ENCODE results near the gene NOTO.
A peak's percentile ranks its signal among the peaks of the same experiment; 100 is the strongest.
"Not testable (repeated sequence)": the region's sequence is repeated elsewhere in the genome, so short reads cannot be mapped to it uniquely, and the experiment has no call there.

The NOTO gene

GRCh38 chr2:73200281-73200680, 2.1 kb upstream of the NOTO start:
- DNase-seq (ENCODE audit: low spot score) = not testable (repeated sequence)

- DNase-seq (ENCODE audit: low spot score) = peak; percentile 40
Measured at GRCh38 chr2:73203055-73203681, 794 bp downstream of the NOTO start.

GRCh38 chr2:73205611-73206010, 3.2 kb downstream of the NOTO start:
- no peak for DNase-seq (ENCODE audit: low spot score)

- DNase-seq (ENCODE audit: low spot score) = no peak
Measured at GRCh38 chr2:73208258-73208657, 5.9 kb downstream of the NOTO start.

GRCh38 chr2:73210019-73210418, 7.6 kb downstream of the NOTO start:
- DNase-seq (ENCODE audit: low spot score) = no peak

- DNase-seq (ENCODE audit: low spot score) = no peak
Measured at GRCh38 chr2:73210696-73211095, 8.3 kb downstream of the NOTO start.

GRCh38 chr2:73212098-73212447, 9.7 kb downstream of the NOTO start:
- no peak for DNase-seq (ENCODE audit: low spot score)

- peak; percentile 85 for DNase-seq (ENCODE audit: low spot score)
Measured at GRCh38 chr2:73212448-73213176, 10.2 kb downstream of the NOTO start.

- peak; percentile 93 for DNase-seq (ENCODE audit: low spot score)
Measured at GRCh38 chr2:73214120-73215035, 12.0 kb downstream of the NOTO start, which contains the start of gene SMYD5. Gene SMYD5, plus strand, starts transcription at chr2:73214245. Its CDS starts 22 bp downstream, at chr2:73214267.

GRCh38 chr2:73215254-73215653, 12.9 kb downstream of the NOTO start:
- DNase-seq (ENCODE audit: low spot score) = no peak

- no peak for DNase-seq (ENCODE audit: low spot score)
Measured at GRCh38 chr2:73217160-73217559, 14.8 kb downstream of the NOTO start.

- no peak for DNase-seq (ENCODE audit: low spot score)
Measured at GRCh38 chr2:73217826-73218225, 15.5 kb downstream of the NOTO start.

- no peak for DNase-seq (ENCODE audit: low spot score)
Measured at GRCh38 chr2:73218298-73218697, 15.9 kb downstream of the NOTO start.

- DNase-seq (ENCODE audit: low spot score) = no peak
Measured at GRCh38 chr2:73223821-73224220, 21.4 kb downstream of the NOTO start.

GRCh38 chr2:73225513-73226360, 23.4 kb downstream of the NOTO start:
- DNase-seq (ENCODE audit: low spot score) = no peak

- no peak for DNase-seq (ENCODE audit: low spot score)
Measured at GRCh38 chr2:73227086-73227485, 24.7 kb downstream of the NOTO start.

GRCh38 chr2:73228631-73229030, 26.3 kb downstream of the NOTO start:
- no peak for DNase-seq (ENCODE audit: low spot score)

GRCh38 chr2:73232403-73233153, 30.2 kb downstream of the NOTO start:
- no peak for DNase-seq (ENCODE audit: low spot score)

GRCh38 chr2:73233154-73233931, 31.0 kb downstream of the NOTO start, which contains the start of gene PRADC1:
Gene PRADC1, minus strand, starts transcription at chr2:73233239. Its CDS starts 79 bp downstream, at chr2:73233160.
- peak; percentile 99 for DNase-seq (ENCODE audit: low spot score)
